Effector memory CD4-positive, alpha-beta T cell (primary cell): ENCODE results near the gene ECT2.
"Not testable (repeated sequence)": the region's sequence is repeated elsewhere in the genome, so short reads cannot be mapped to it uniquely, and the experiment has no call there.

Source experiments
- DNase-seq, 3 donors: peaks; one replicate each; pipeline ENCODE4 v3.0.0-alpha.2; 2020
- H3K27ac ChIP-seq: 2 replicates; pipeline ENCODE4 v1.7.0; 2013; ENCODE audit warnings: mild to moderate bottlenecking, low read length, moderate library complexity; ENCODE audit not compliant: insufficient read depth, poor library complexity, severe bottlenecking
- H3K27me3 ChIP-seq: replicated peaks from 2 replicates; pipeline ENCODE4 v1.7.0; 2013; ENCODE audit warnings: mild to moderate bottlenecking, low read length; ENCODE audit not compliant: insufficient read depth, control insufficient read depth, poor library complexity, severe bottlenecking
- H3K36me3 ChIP-seq: 2 replicates; pipeline ENCODE4 v1.7.0; 2013; ENCODE audit warnings: mild to moderate bottlenecking, low read length, moderate library complexity; ENCODE audit not compliant: control insufficient read depth, insufficient read depth
- H3K4me1 ChIP-seq: 2 replicates; pipeline ENCODE4 v1.7.0; 2013; ENCODE audit warnings: low read length, mild to moderate bottlenecking; ENCODE audit not compliant: control insufficient read depth, insufficient read depth, poor library complexity, severe bottlenecking
- H3K4me3 ChIP-seq: 2 replicates; pipeline ENCODE4 v1.7.0; 2013; ENCODE audit warnings: low read length, low read depth, mild to moderate bottlenecking; ENCODE audit not compliant: insufficient read depth, poor library complexity, severe bottlenecking
- H3K9me3 ChIP-seq: 2 replicates; pipeline ENCODE4 v1.7.0; 2013; ENCODE audit warnings: mild to moderate bottlenecking, low read length, moderate library complexity; ENCODE audit not compliant: control insufficient read depth

The ECT2 gene

GRCh38 chr3:172708921-172709773 is 41.4 kb upstream of the ECT2 start:
- H3K4me3 ChIP-seq = no peak overlapping the region

GRCh38 chr3:172709774-172710663 is 40.5 kb upstream of the ECT2 start:
- peaks cover 6% of the 10 kb centered on the region for H3K4me1 ChIP-seq
- no peaks in the 10 kb centered on the region for H3K9me3 ChIP-seq
- no peaks in the 10 kb centered on the region for H3K36me3 ChIP-seq
- H3K4me3 ChIP-seq = peak overlapping the region; percentile 94
- no peak overlapping the region for H3K27ac ChIP-seq
- DNase-seq = no peak
- H3K27me3 ChIP-seq = no peaks in the 10 kb centered on the region

More at GRCh38 chr3:172708921-172709773, 41.4 kb upstream of the ECT2 start:
- Histone ChIP-seq H3K4me1 (peaks cover 6% of the 10 kb centered on the region), H3K27me3 (no peaks in the 10 kb centered on the region), H3K27ac (no peak overlapping the region), H3K9me3 (no peaks in the 10 kb centered on the region), H3K36me3 (no peaks in the 10 kb centered on the region)
- DNase-seq = no peak

- Histone ChIP-seq H3K9me3 (no peaks in the 10 kb centered on the region), H3K27ac (peak within 1 kb of the TSS; percentile 22), H3K4me1 (peaks cover 6% of the 10 kb centered on the region), H3K36me3 (no peaks in the 10 kb centered on the region), H3K27me3 (no peaks in the 10 kb centered on the region), H3K4me3 (peak within 1 kb of the TSS; percentile 94)
- DNase-seq = peak; percentile 42 to 51 (median 50)
These were observed 39.7 kb upstream of the ECT2 start, which contains the start of gene NCEH1 for GRCh38 chr3:172710664-172711453. Gene NCEH1 (minus strand): TSS chr3:172711067. CDS start chr3:172710984, 83 bp downstream.

- Histone ChIP-seq H3K36me3 (no peaks in the 10 kb centered on the region), H3K4me3 (peak overlapping the region; percentile 94), H3K4me1 (peaks cover 6% of the 10 kb centered on the region), H3K27me3 (no peaks in the 10 kb centered on the region), H3K27ac (no peak overlapping the region), H3K9me3 (no peaks in the 10 kb centered on the region)
- DNase-seq = no peak
These were observed 39.1 kb upstream of the ECT2 start for GRCh38 chr3:172711454-172711795.

GRCh38 chr3:172713316-172713715 is 37.2 kb upstream of the ECT2 start:
- Histone ChIP-seq H3K36me3 (no peaks in the 10 kb centered on the region), H3K27ac (no peak overlapping the region), H3K9me3 (no peaks in the 10 kb centered on the region), H3K4me1 (peaks cover 6% of the 10 kb centered on the region), H3K27me3 (no peaks in the 10 kb centered on the region), H3K4me3 (no peak overlapping the region)
- no peak for DNase-seq

- Histone ChIP-seq H3K27me3 (no peaks in the 10 kb centered on the region), H3K36me3 (no peaks in the 10 kb centered on the region), H3K4me1 (no peaks in the 10 kb centered on the region), H3K9me3 (no peaks in the 10 kb centered on the region), H3K27ac (no peak overlapping the region), H3K4me3 (no peak overlapping the region)
- no peak for DNase-seq
These were observed 34.0 kb upstream of the ECT2 start for GRCh38 chr3:172716476-172716875.

- Histone ChIP-seq H3K36me3 (no peaks in the 10 kb centered on the region), H3K27me3 (no peaks in the 10 kb centered on the region), H3K4me3 (no peak overlapping the region), H3K9me3 (no peaks in the 10 kb centered on the region), H3K4me1 (no peaks in the 10 kb centered on the region), H3K27ac (no peak overlapping the region)
- no peak for DNase-seq
These were observed 32.9 kb upstream of the ECT2 start for GRCh38 chr3:172717493-172718088.

- H3K27ac ChIP-seq, H3K4me3 ChIP-seq, H3K4me1 ChIP-seq: not testable (repeated sequence)
These were observed 27.9 kb upstream of the ECT2 start for GRCh38 chr3:172722536-172723040.

GRCh38 chr3:172726380-172726779 is 24.1 kb upstream of the ECT2 start:
- no peaks in the 10 kb centered on the region for H3K36me3 ChIP-seq
- H3K27me3 ChIP-seq = no peaks in the 10 kb centered on the region
- H3K4me1 ChIP-seq = no peaks in the 10 kb centered on the region
- no peak overlapping the region for H3K27ac ChIP-seq
- DNase-seq = no peak
- H3K9me3 ChIP-seq = no peaks in the 10 kb centered on the region
- H3K4me3 ChIP-seq = no peak overlapping the region

More at GRCh38 chr3:172722536-172723040, 27.9 kb upstream of the ECT2 start:
- DNase-seq, H3K9me3 ChIP-seq, H3K36me3 ChIP-seq, H3K27me3 ChIP-seq: not testable (repeated sequence)
